ENCODE data around the gene SLC16A10. TPM values are rescaled to one million over a fixed set of nuclear protein-coding genes. Genes with fewer than 3 reads are reported as not detected.

SLC16A10 gene
- total RNA-seq, 1 donor from 2014 or later = 4.8 TPM

- no peaks in the 10 kb centered on the region for H4K20me1 ChIP-seq (ENCODE audit: low read depth)
- no peak overlapping the region for H2AFZ ChIP-seq (replicated peaks)
- no peaks in the 10 kb centered on the region for H3K27me3 ChIP-seq
- no peak overlapping the region for H3K4me2 ChIP-seq
- no peak overlapping the region for H3K27ac ChIP-seq
- no peaks in the 10 kb centered on the region for H3K27me3 Mint-ChIP-seq (ENCODE audit: insufficient read depth, low read depth)
- no peak for DNase-seq (ENCODE audit: low spot score)
- no peak overlapping the region for H3K9ac ChIP-seq
- peaks cover 9% of the 10 kb centered on the region for H3K4me1 ChIP-seq
- no peaks in the 10 kb centered on the region for H3K79me2 ChIP-seq (ENCODE audit: low read depth)
- no peak overlapping the region for H3K4me3 Mint-ChIP-seq
- no peak overlapping the region for H3K4me3 ChIP-seq
- no peaks in the 10 kb centered on the region for H3K36me3 ChIP-seq
- H3K9me3 Mint-ChIP-seq = peaks cover 10% of the 10 kb centered on the region
- no peak overlapping the region for H3K27ac Mint-ChIP-seq
- H3K9me3 ChIP-seq (ENCODE audit: low read depth) = no peaks in the 10 kb centered on the region
- peaks cover 2% of the 10 kb centered on the region for H3K36me3 Mint-ChIP-seq
- TF ChIP-seq EZH2 (IDR thresholded peaks at IDR 0.05) (no peak), CTCF (IDR thresholded peaks at IDR 0.05) (no peak), EZH2phosphoT487 (IDR thresholded peaks at IDR 0.05) (no peak)
- no peaks in the 10 kb centered on the region for H3F3A ChIP-seq (ENCODE audit: low read depth)
- peaks cover 23% of the 10 kb centered on the region for H3K4me1 Mint-ChIP-seq
Observed at GRCh38 chr6:111110036-111110435, 22.7 kb downstream of the SLC16A10 start.

DNA sequence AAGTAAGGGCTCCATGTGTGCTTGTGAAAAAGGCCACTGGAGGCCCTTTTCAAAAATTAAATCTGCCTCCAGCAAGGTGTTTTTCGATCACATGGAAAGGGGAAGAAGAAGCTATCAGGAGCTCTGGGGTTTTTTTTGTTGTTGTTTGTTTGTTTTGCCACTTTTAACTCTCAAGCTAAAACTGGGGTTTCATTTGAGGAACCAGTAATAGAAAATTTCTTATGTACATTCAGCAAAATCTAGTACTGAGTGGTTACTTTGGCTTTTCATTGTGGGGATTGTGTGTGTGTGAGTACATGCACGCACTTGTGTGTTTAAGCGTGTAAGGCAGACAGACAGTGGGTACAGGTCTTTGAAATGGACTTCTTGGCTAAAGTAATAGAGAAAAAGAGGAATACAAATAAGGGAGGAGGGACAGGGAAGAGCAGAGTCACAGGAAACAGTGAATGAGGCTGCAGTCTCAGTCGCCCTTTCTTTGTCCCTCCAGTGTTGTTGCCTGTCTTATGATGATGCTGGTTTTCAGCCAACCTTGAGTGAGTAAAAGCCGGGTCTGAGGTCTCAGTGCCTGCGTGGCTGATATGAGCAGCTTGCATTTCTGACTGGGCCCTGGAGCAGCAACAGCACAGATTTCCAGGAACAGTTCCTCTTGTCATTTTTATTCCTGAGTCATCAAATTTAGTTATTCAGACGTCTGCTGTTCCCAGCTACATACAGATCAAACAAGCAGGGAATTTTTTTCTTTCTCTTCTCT is 26.2 kb downstream of the SLC16A10 start:
- peak overlapping the region; percentile 70 for H2AFZ ChIP-seq (replicated peaks)
- H3K4me1 ChIP-seq = peaks cover 9% of the 10 kb centered on the region
- Mint-ChIP-seq H3K9me3 (peaks cover 2% of the 10 kb centered on the region), H3K4me3 (no peak overlapping the region), H3K27me3 (ENCODE audit: insufficient read depth, low read depth) (no peaks in the 10 kb centered on the region), H3K36me3 (no peaks in the 10 kb centered on the region), H3K27ac (no peak overlapping the region), H3K4me1 (peaks cover 9% of the 10 kb centered on the region)
- H3F3A ChIP-seq (ENCODE audit: low read depth) = no peaks in the 10 kb centered on the region
- H3K4me2 ChIP-seq = no peak overlapping the region
- no peak overlapping the region for H3K9ac ChIP-seq
- no peak overlapping the region for H3K4me3 ChIP-seq
- no peaks in the 10 kb centered on the region for H4K20me1 ChIP-seq (ENCODE audit: low read depth)
- DNase-seq (ENCODE audit: low spot score) = peak; percentile 12
- no peaks in the 10 kb centered on the region for H3K79me2 ChIP-seq (ENCODE audit: low read depth)
- TF ChIP-seq EZH2phosphoT487 (IDR thresholded peaks at IDR 0.05) = no peak
- TF ChIP-seq EZH2 (IDR thresholded peaks at IDR 0.05) = no peak
- TF ChIP-seq CTCF (IDR thresholded peaks at IDR 0.05) = no peak
- no peaks in the 10 kb centered on the region for H3K27me3 ChIP-seq
- no peaks in the 10 kb centered on the region for H3K36me3 ChIP-seq
- no peak overlapping the region for H3K27ac ChIP-seq
- H3K9me3 ChIP-seq (ENCODE audit: low read depth) = no peaks in the 10 kb centered on the region

DNA sequence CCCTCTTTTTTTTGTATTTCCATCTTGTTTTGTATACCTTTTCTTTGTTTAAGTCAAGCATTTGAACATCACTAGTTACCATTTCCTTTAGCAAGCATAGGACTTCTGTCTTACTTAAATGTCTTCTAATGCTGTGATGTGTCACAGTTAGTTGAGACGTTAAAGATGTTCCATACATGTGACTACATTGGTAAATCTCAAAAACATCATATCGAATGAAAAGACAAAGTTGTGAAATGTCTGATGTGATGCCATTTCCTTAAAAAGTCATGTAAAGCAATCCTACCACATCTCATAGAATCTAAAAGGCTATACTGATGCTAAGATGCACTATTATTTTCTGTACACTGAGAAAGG is 26.8 kb downstream of the SLC16A10 start:
- no peak overlapping the region for H3K27ac ChIP-seq
- Mint-ChIP-seq H3K4me3 (no peak overlapping the region), H3K27ac (no peak overlapping the region), H3K9me3 (peaks cover 2% of the 10 kb centered on the region), H3K27me3 (ENCODE audit: insufficient read depth, low read depth) (no peaks in the 10 kb centered on the region), H3K4me1 (peaks cover 9% of the 10 kb centered on the region), H3K36me3 (no peaks in the 10 kb centered on the region)
- H4K20me1 ChIP-seq (ENCODE audit: low read depth) = no peaks in the 10 kb centered on the region
- H3K9me3 ChIP-seq (ENCODE audit: low read depth) = no peaks in the 10 kb centered on the region
- peaks cover 9% of the 10 kb centered on the region for H3K4me1 ChIP-seq
- H3K36me3 ChIP-seq = no peaks in the 10 kb centered on the region
- no peaks in the 10 kb centered on the region for H3K27me3 ChIP-seq
- no peak overlapping the region for H3K4me2 ChIP-seq
- TF ChIP-seq EZH2 (IDR thresholded peaks at IDR 0.05) (no peak), EZH2phosphoT487 (IDR thresholded peaks at IDR 0.05) (no peak), CTCF (IDR thresholded peaks at IDR 0.05) (no peak)
- H3K4me3 ChIP-seq = no peak overlapping the region
- no peak for DNase-seq (ENCODE audit: low spot score)
- no peak overlapping the region for H3K9ac ChIP-seq
- H2AFZ ChIP-seq (replicated peaks) = peak overlapping the region; percentile 70
- no peaks in the 10 kb centered on the region for H3F3A ChIP-seq (ENCODE audit: low read depth)
- no peaks in the 10 kb centered on the region for H3K79me2 ChIP-seq (ENCODE audit: low read depth)
